Right lobe of liver (tissue), 6 donors: ENCODE results near the gene KCNMA1. TPM values are rescaled to one million over a fixed set of nuclear protein-coding genes. Genes with fewer than 3 reads are reported as not detected.

Experiments
- ATAC-seq, 4 donors: fragments of 200-7000 bp; cut with Tn5 transposase; one replicate each; pipeline ENCODE4 v1.9.1; 2020; ENCODE audit warnings: mild to moderate bottlenecking in 4 of 4, moderate library complexity in 4 of 4
- DNase-seq, 3 donors: peaks; one replicate each; pipeline ENCODE4 v3.0.0-alpha.2; 2020
- H3K27ac ChIP-seq, 3 donors: fragments of 200-600 bp; one replicate each; pipeline ENCODE4 v1.8.0; 2022
- H3K27me3 ChIP-seq, 2 donors: fragments of 200-600 bp; one replicate each; pipeline ENCODE4 v1.8.0; 2022
- H3K36me3 ChIP-seq, 4 donors: fragments of 200-600 bp; sonication (generic) in 1 of 4; one replicate each; pipeline versions ENCODE4 v1.5.1 to v1.8.0; 2017 to 2022; ENCODE audit warnings: control low read depth in 1 of 4
- H3K4me1 ChIP-seq, 4 donors: fragments of 200-600 bp; sonication (generic) in 1 of 4; one replicate each; pipeline versions ENCODE4 v1.5.1 to v1.8.0; 2017 to 2022; ENCODE audit warnings: control low read depth in 1 of 4
- H3K4me3 ChIP-seq, 3 donors: fragments of 200-600 bp; one replicate each; pipeline ENCODE4 v1.8.0; 2022
- H3K9me3 ChIP-seq, 4 donors: fragments of 200-600 bp; sonication (generic) in 1 of 4; one replicate each; pipeline versions ENCODE4 v1.5.1 to v1.8.0; 2017 to 2022; ENCODE audit warnings: control low read depth in 1 of 4
- CTCF ChIP-seq, 4 donors: fragments of 200-600 bp in 3 of 4; fragments of 450-650 bp in 1 of 4; IDR thresholded peaks; one replicate each; pipeline versions ENCODE4 v1.5.1 to v1.8.0; 2016 to 2022; ENCODE audit warnings: antibody characterized with exemption in 4 of 4, mild to moderate bottlenecking in 2 of 4
- POLR2A ChIP-seq: fragments of 450-650 bp; IDR thresholded peaks from one replicate; pipeline ENCODE4 v1.6.1; 2017; ENCODE audit warnings: antibody characterized with exemption, mild to moderate bottlenecking
- WGBS: methylation state at CpG from one replicate; pipeline ENCODE4 v1.1.6; 2018; ENCODE audit warnings: low coverage, low lambda C conversion rate; ENCODE audit not compliant: insufficient coverage; ENCODE audit errors: missing lambda C conversion rate; 5-methylcytosine and 5-hydroxymethylcytosine counted together
- intact Hi-C, 2 donors: fragments of 100-400 bp; cut with DNase I; formaldehyde crosslinking; loops; one replicate each; pipeline versions ENCODE4 v1.11.2 to v1.14.1; 2022
- total RNA-seq, 6 experiments: library from RNA; depleted of rRNA in 2 of 6; stranded (reverse); fragments of >200 nt in 2 of 6; fragmentation: NEBNext Ultra II Directional in 3 of 6; extraction: Animal tissue kit (Norgen Biotek cat#: 25700) in 3 of 6; gene quantifications; one replicate each; pipeline versions ENCODE4 v1.1.0 to v1.2.4, GENCODE V29; 2016 to 2023
- donor health status: DM: no; HTN: yes; CAD: no.
- donor health status: DM: no; HTN: no; CAD: no.
- donor health status: DM: no; HTN: no; CAD: no.
- donor health status: DM: no; HTN: yes; CAD: no.
- donor health status: DM: no; HTN: yes; CAD: no.

Gene KCNMA1
- total RNA-seq, 6 experiments from 2014 or later, result 5.7 to 48.0 (median 15.1) TPM

- H3K4me3 ChIP-seq, result no peak overlapping the region
- peaks cover 0 to 25% (median 10%) of the 10 kb centered on the region in 4 donors for H3K4me1 ChIP-seq
- no peak for TF ChIP-seq POLR2A
- DNase-seq (no peak), ATAC-seq (no peak)
- H3K27ac ChIP-seq, result no peak overlapping the region
- no peaks in the 10 kb centered on the region for H3K36me3 ChIP-seq
- no peaks in the 10 kb centered on the region for H3K27me3 ChIP-seq
- intact Hi-C loops, result no loop called here
- 73% methylated on average over 6 of the region's 10 CpGs for WGBS
- H3K9me3 ChIP-seq, result no peaks in the 10 kb centered on the region
Measured at GRCh38 chr10:77291596-77292505, 345.8 kb downstream of the KCNMA1 start.

GRCh38 chr10:77290528-77291155 is 347.0 kb downstream of the KCNMA1 start:
- 54% methylated on average over 6 of the region's 6 CpGs for WGBS
- ATAC-seq (no peak), DNase-seq (no peak)
- no peak overlapping the region for H3K27ac ChIP-seq
- no peak for TF ChIP-seq POLR2A
- TF ChIP-seq CTCF (IDR thresholded peaks at IDR 0.05), result no peak
- intact Hi-C loops, result no loop called here
- no peak overlapping the region for H3K4me3 ChIP-seq
- H3K27me3 ChIP-seq, result no peaks in the 10 kb centered on the region
- no peaks in the 10 kb centered on the region for H3K36me3 ChIP-seq
- H3K4me1 ChIP-seq, result peaks cover 0 to 18% (median 9%) of the 10 kb centered on the region in 4 donors
- no peaks in the 10 kb centered on the region for H3K9me3 ChIP-seq

- TF ChIP-seq POLR2A (no peak), CTCF (IDR thresholded peaks at IDR 0.05) (no peak)
- H3K4me1 ChIP-seq, result peaks cover 0 to 18% (median 9%) of the 10 kb centered on the region in 4 donors
- intact Hi-C loops, result no loop called here
- ATAC-seq (no peak), DNase-seq (no peak)
- 81% methylated on average over 5 of the region's 5 CpGs for WGBS
- no peak overlapping the region for H3K4me3 ChIP-seq
- no peaks in the 10 kb centered on the region for H3K36me3 ChIP-seq
- H3K9me3 ChIP-seq, result no peaks in the 10 kb centered on the region
- H3K27me3 ChIP-seq, result no peaks in the 10 kb centered on the region
- H3K27ac ChIP-seq, result no peak overlapping the region
Measured at GRCh38 chr10:77289790-77290189, 347.8 kb downstream of the KCNMA1 start.

GRCh38 chr10:77289027-77289501 is 348.5 kb downstream of the KCNMA1 start:
- no peak for ATAC-seq
- no peak for DNase-seq
- Histone ChIP-seq H3K27ac (no peak overlapping the region), H3K4me1 (peaks cover 0 to 18% (median 9%) of the 10 kb centered on the region in 4 donors), H3K36me3 (no peaks in the 10 kb centered on the region), H3K27me3 (no peaks in the 10 kb centered on the region), H3K4me3 (no peak overlapping the region), H3K9me3 (no peaks in the 10 kb centered on the region)
- TF ChIP-seq POLR2A (no peak), CTCF (IDR thresholded peaks at IDR 0.05) (no peak)
- WGBS, result 89% methylated on average over 1 of the region's 3 CpGs
- intact Hi-C loops, result no loop called here

- Histone ChIP-seq H3K27me3 (no peaks in the 10 kb centered on the region), H3K4me3 (no peak overlapping the region), H3K27ac (peak overlapping the region in 2 of 3 donors; percentile 4 to 61), H3K9me3 (no peaks in the 10 kb centered on the region), H3K36me3 (no peaks in the 10 kb centered on the region), H3K4me1 (peaks cover 0 to 18% (median 9%) of the 10 kb centered on the region in 4 donors)
- WGBS, result 13% methylated on average over 2 of the region's 2 CpGs
- DNase-seq (peak; percentile 21 to 78 (median 59)), ATAC-seq (peak; percentile 90 to 95 (median 91))
- no peak for TF ChIP-seq POLR2A
- no peak for TF ChIP-seq CTCF (IDR thresholded peaks at IDR 0.05)
- intact Hi-C loops, result no loop called here
Measured at GRCh38 chr10:77287647-77288120, 349.9 kb downstream of the KCNMA1 start.
